Aortic smooth muscle cell (primary cell): ENCODE measurements around the gene RNF7. TPM values are rescaled to one million over a fixed set of nuclear protein-coding genes. Genes with fewer than 3 reads are reported as not detected.

ENCODE experiments used
- total RNA-seq: library from RNA; depleted of rRNA; stranded (reverse); fragments of >200 nt; gene quantifications from 2 replicates; pipeline ENCODE4 v1.2.3, GENCODE V29; 2014

The RNF7 gene
- total RNA-seq = 30.7 and 33.0 TPM in 2 replicates

GRCh38 chr3:141738022-141738890, at the start of gene RNF7:
RNF7 (plus strand) TSS chr3:141738298; CDS start chr3:141738342, 44 bp downstream.

DNA sequence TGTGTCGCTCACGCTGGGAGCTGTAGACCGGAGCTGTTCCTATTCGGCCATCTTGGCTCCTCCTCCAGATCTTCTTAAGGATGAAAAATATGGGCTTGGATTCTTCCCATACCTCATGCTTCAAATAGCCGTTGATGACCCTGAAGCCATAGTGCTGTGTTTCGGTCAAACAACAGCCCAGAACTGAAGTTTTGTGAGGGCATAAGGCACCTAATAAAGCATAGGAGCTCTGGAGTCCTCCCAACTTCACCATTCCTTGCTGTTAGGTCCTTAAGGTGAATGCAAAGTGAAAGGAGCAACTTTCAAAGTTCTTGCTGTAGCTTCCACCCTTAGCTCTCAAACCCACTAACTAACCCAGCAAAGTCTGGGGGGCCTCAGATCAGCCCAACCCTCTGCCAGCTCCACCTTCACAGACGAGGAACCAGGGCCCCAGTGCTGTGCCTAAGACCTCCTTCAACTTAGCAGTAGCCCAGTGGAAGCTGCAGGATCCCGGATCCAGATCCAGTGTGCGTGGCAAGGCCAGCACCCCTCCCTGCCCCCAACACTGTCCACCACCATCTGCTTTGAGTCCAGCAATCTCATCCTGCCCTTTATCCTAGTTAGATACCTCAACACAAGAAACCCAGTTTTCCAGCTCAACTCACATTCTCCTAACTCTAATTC, 25.1 kb downstream of the RNF7 start, which contains the start of gene GRK7:
Gene GRK7 (plus strand): TSS at position 321 of the 663 bp plus-strand sequence. CDS start 14,877 bp downstream, outside the sequence.

Other genes starting within 250 kb of the RNF7 start
- not detected in 2 replicates for gene GRK7, start 25.1 kb downstream of the RNF7 start, total RNA-seq
- 80.3 and 95.1 TPM in 2 replicates for gene ATP1B3, start 138.3 kb downstream of the RNF7 start, total RNA-seq